Osteoblast (primary cell): ENCODE data around the gene PRPF39. TPM values are rescaled to one million over a fixed set of nuclear protein-coding genes. Genes with fewer than 3 reads are reported as not detected.

ENCODE experiments used
- DNase-seq: peaks from one replicate; pipeline ENCODE4 v3.0.0; 2011; ENCODE audit warnings: low spot score, mixed read lengths; ENCODE audit not compliant: insufficient read length; ENCODE audit errors: missing footprints
- H2AFZ ChIP-seq: 2 replicates; pipeline ENCODE4 v1.6.0; 2011; ENCODE audit warnings: mild to moderate bottlenecking, low read length
- H3K27ac ChIP-seq: 2 replicates; pipeline ENCODE4 v1.5.1; 2011; ENCODE audit warnings: mild to moderate bottlenecking, low read depth, low read length, moderate library complexity
- H3K27me3 ChIP-seq: 2 replicates; pipeline ENCODE4 v1.6.0; 2012; ENCODE audit warnings: mild to moderate bottlenecking, control low read depth, inconsistent platforms, low read length, moderate library complexity; ENCODE audit not compliant: insufficient read depth
- H3K36me3 ChIP-seq: 2 replicates; pipeline ENCODE4 v1.5.1; 2011; ENCODE audit warnings: mild to moderate bottlenecking, low read length, control low read depth, moderate library complexity; ENCODE audit not compliant: insufficient read depth
- H3K4me1 ChIP-seq: 2 replicates; pipeline ENCODE4 v1.5.1; 2011; ENCODE audit warnings: mild to moderate bottlenecking, low read length, control low read depth, moderate library complexity; ENCODE audit not compliant: insufficient read depth
- H3K4me2 ChIP-seq: 2 replicates; pipeline ENCODE4 v1.6.0; 2011; ENCODE audit warnings: mild to moderate bottlenecking, low read length; ENCODE audit not compliant: insufficient read depth
- H3K4me3 ChIP-seq: fragments of 200-600 bp; sonication (generic); 3 replicates; pipeline ENCODE4 v1.5.1; 2012; ENCODE audit warnings: mild to moderate bottlenecking, low read length, inconsistent platforms; ENCODE audit not compliant: insufficient read depth
- H3K79me2 ChIP-seq: 2 replicates; pipeline ENCODE4 v1.6.0; 2012; ENCODE audit warnings: mild to moderate bottlenecking, low read length, control low read depth, inconsistent platforms; ENCODE audit not compliant: insufficient read depth
- H3K9me3 ChIP-seq: 2 replicates; pipeline ENCODE4 v1.5.1; 2011; ENCODE audit warnings: low read depth, low read length, control low read depth
- H4K20me1 ChIP-seq: 2 replicates; pipeline ENCODE4 v1.6.0; 2012; ENCODE audit warnings: mild to moderate bottlenecking, low read length, control low read depth; ENCODE audit not compliant: insufficient read depth
- CTCF ChIP-seq: IDR thresholded peaks from 2 replicates; pipeline ENCODE4 v1.5.1; 2011; ENCODE audit warnings: mild to moderate bottlenecking, low read depth, low read length, moderate library complexity; ENCODE audit errors: extremely low read depth
- total RNA-seq: library from RNA; depleted of rRNA; stranded (reverse); fragments of >200 nt; gene quantifications from 2 replicates; pipeline ENCODE4 v1.2.3, GENCODE V29; 2012

The PRPF39 gene
- total RNA-seq, 1 donor: 35.1 TPM

DNA sequence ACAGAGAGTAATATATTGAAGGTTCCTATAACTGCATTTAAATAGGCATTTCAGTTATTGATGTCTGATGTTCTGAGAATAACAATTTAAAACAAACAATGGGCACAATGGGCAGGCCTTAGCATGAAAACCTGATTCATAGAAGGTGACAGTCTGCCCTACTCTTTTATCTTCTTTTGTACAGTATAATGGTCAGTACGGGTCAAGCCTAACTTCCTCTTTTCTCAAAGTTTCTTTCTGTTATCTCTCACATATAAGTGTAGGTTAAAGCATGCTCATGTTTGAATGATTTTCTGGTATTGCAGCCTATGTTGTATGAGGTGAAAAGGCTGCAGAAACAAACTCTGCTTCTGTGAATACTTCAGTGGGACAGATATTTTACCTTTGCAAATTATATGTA is 36.2 kb downstream of the PRPF39 start:
- Histone ChIP-seq H3K79me2 (no peaks in the 10 kb centered on the region), H3K27ac (no peak overlapping the region), H4K20me1 (no peaks in the 10 kb centered on the region), H3K4me3 (no peak overlapping the region), H2AFZ (no peak overlapping the region), H3K9me3 (no peaks in the 10 kb centered on the region), H3K4me1 (no peaks in the 10 kb centered on the region), H3K27me3 (no peaks in the 10 kb centered on the region), H3K4me2 (no peak overlapping the region), H3K36me3 (peaks cover 75% of the 10 kb centered on the region)
- DNase-seq: no peak
- no peak for TF ChIP-seq CTCF

DNA sequence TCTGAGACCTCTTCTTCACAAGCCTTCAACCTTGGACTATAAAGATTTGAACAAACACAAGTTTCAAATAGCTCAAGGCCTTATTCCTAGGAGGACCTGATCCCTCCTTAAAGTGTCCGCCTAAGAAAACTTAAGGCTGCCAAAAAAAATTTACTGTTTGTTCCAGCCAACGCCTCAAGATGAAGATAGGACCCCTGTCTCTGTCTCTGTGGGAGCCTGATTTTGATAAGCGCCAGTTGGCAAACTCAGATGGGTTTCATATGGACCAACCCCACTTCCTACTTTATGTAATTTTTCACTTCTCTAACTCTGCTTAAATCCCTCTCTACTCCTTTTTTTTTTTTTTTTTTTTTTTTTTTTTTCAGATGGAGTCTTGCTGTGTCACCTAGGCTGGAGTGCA is 39.4 kb downstream of the PRPF39 start:
- Histone ChIP-seq H3K9me3 (no peaks in the 10 kb centered on the region), H3K4me1 (no peaks in the 10 kb centered on the region), H3K79me2 (no peaks in the 10 kb centered on the region), H3K4me2 (no peak overlapping the region), H3K36me3 (peaks cover 55% of the 10 kb centered on the region), H3K27me3 (no peaks in the 10 kb centered on the region), H3K27ac (no peak overlapping the region), H4K20me1 (no peaks in the 10 kb centered on the region), H2AFZ (no peak overlapping the region), H3K4me3 (no peak overlapping the region)
- DNase-seq: no peak
- no peak for TF ChIP-seq CTCF

GRCh38 chr14:45125754-45126153 is 41.8 kb downstream of the PRPF39 start:
- DNase-seq: no peak
- peaks cover 5% of the 10 kb centered on the region for H3K79me2 ChIP-seq
- H3K4me1 ChIP-seq: no peaks in the 10 kb centered on the region
- H3K9me3 ChIP-seq: no peaks in the 10 kb centered on the region
- H2AFZ ChIP-seq: no peak overlapping the region
- no peaks in the 10 kb centered on the region for H3K27me3 ChIP-seq
- TF ChIP-seq CTCF: no peak
- no peak overlapping the region for H3K4me2 ChIP-seq
- no peak overlapping the region for H3K27ac ChIP-seq
- peaks cover 36% of the 10 kb centered on the region for H3K36me3 ChIP-seq
- no peaks in the 10 kb centered on the region for H4K20me1 ChIP-seq
- H3K4me3 ChIP-seq: no peak overlapping the region

- Histone ChIP-seq H4K20me1 (no peaks in the 10 kb centered on the region), H3K4me3 (no peak overlapping the region), H3K9me3 (no peaks in the 10 kb centered on the region), H3K4me1 (no peaks in the 10 kb centered on the region), H3K36me3 (peaks cover 11% of the 10 kb centered on the region), H3K4me2 (no peak overlapping the region), H3K27me3 (no peaks in the 10 kb centered on the region), H3K79me2 (peaks cover 35% of the 10 kb centered on the region), H2AFZ (no peak overlapping the region), H3K27ac (no peak overlapping the region)
- no peak for TF ChIP-seq CTCF
- no peak for DNase-seq
These were observed 45.2 kb downstream of the PRPF39 start for GRCh38 chr14:45128963-45129629.
